Panc1 (cell line): ENCODE data around the gene BCAS3.

Experiments used
- POLR2AphosphoS5 ChIP-seq: IDR thresholded peaks from 2 replicates; pipeline ENCODE4 v1.6.1; 2012; ENCODE audit warnings: mild to moderate bottlenecking, low read depth, low read length, moderate library complexity
- REST ChIP-seq, 2 experiments: IDR thresholded peaks; 2 replicates each; pipeline ENCODE4 v1.6.1; 2011 to 2012; ENCODE audit warnings: low read depth in 2 of 2, control low read depth in 1 of 2, low read length in 1 of 2, mild to moderate bottlenecking in 1 of 2, moderate library complexity in 1 of 2; ENCODE audit not compliant: insufficient read depth in 1 of 2
- TCF7L2 ChIP-seq: IDR thresholded peaks from 2 replicates; pipeline ENCODE4 v1.6.1; 2011; ENCODE audit warnings: mild to moderate bottlenecking, low read depth, low read length, inconsistent platforms
- TF ChIP-seq, protein P1 (sequence below): fragments of 450-650 bp; IDR thresholded peaks from 2 replicates; pipeline ENCODE4 v1.5.1; 2017; ENCODE audit warnings: mild to moderate bottlenecking

DNA sequence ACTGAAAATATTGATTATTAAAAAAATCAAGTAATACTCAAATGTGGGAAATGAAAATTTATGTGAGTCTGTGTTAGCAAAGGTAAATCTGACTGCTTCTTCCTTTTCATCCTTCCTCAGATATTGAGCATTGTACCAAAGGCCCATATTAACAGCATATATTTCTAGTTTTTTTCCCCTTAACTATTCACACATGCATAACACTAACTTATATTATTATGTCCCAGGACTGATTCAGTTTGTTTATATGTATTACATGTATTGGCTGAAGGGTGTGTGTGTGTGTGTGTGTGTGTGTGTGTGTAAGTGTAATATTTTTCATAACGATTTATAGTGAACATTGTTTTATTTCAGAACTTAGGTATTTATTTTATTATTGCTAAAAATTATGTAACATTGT is 74.2 kb downstream of the BCAS3 start:
- TF ChIP-seq, protein P1, sequence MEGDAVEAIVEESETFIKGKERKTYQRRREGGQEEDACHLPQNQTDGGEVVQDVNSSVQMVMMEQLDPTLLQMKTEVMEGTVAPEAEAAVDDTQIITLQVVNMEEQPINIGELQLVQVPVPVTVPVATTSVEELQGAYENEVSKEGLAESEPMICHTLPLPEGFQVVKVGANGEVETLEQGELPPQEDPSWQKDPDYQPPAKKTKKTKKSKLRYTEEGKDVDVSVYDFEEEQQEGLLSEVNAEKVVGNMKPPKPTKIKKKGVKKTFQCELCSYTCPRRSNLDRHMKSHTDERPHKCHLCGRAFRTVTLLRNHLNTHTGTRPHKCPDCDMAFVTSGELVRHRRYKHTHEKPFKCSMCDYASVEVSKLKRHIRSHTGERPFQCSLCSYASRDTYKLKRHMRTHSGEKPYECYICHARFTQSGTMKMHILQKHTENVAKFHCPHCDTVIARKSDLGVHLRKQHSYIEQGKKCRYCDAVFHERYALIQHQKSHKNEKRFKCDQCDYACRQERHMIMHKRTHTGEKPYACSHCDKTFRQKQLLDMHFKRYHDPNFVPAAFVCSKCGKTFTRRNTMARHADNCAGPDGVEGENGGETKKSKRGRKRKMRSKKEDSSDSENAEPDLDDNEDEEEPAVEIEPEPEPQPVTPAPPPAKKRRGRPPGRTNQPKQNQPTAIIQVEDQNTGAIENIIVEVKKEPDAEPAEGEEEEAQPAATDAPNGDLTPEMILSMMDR: no peak
- no peak for TF ChIP-seq REST (IDR thresholded peaks at IDR 0.05; ENCODE audit: insufficient read depth in 1 of 2, low read depth in 2 of 2, low read length in 1 of 2)
- TF ChIP-seq TCF7L2: no peak
- no peak for TF ChIP-seq POLR2AphosphoS5
